ENCODE results near the gene FAM181A. TPM values are rescaled to one million over a fixed set of nuclear protein-coding genes. Genes with fewer than 3 reads are reported as not detected.

FAM181A gene
- total and polyA plus RNA-seq, 4 donors: 1.9 to 4.0 (median 3.3) TPM

DNA sequence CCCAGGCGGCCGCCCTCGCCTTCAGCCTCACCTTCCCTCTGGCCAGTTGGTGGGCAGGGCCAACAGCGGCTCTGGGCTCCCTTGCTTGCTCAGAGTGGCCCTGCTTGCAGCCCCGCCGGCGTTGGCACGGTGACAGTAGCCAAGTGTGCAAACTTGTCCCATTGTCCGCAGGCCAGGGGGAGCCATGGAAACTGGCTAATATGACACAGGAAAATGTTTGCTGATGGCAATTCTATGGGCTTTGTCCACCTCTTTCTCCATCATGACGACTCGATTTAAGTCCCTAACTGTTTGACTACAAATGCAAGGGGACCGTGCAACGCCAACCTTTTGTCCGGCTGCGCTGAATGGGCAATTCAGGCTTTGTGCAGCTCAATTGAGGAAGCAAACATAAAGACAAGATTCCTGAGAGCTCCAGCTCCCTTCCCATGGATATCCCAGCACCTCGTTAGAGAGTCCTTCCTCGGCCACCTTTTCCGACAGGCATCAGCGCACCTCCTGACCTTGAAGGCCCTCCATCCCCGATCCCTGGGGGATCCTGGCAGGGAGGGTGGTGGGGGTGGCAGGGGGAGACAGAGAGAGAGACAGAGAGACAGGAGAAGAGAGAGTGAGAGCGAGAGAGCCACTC lies 785 bp upstream of the FAM181A start:
- TF ChIP-seq, protein P1, sequence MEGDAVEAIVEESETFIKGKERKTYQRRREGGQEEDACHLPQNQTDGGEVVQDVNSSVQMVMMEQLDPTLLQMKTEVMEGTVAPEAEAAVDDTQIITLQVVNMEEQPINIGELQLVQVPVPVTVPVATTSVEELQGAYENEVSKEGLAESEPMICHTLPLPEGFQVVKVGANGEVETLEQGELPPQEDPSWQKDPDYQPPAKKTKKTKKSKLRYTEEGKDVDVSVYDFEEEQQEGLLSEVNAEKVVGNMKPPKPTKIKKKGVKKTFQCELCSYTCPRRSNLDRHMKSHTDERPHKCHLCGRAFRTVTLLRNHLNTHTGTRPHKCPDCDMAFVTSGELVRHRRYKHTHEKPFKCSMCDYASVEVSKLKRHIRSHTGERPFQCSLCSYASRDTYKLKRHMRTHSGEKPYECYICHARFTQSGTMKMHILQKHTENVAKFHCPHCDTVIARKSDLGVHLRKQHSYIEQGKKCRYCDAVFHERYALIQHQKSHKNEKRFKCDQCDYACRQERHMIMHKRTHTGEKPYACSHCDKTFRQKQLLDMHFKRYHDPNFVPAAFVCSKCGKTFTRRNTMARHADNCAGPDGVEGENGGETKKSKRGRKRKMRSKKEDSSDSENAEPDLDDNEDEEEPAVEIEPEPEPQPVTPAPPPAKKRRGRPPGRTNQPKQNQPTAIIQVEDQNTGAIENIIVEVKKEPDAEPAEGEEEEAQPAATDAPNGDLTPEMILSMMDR (IDR thresholded peaks at IDR 0.05; ENCODE audit: control extremely low read depth, extremely low read depth): no peak
- DNase-seq (peak; percentile 24 to 44 (median 38)), ATAC-seq (ENCODE audit: insufficient read depth, low FRiP score) (no peak)
- WGBS, 2 donors: 83 to 89% methylated on average over 19 to 21 of the region's 21 CpGs
- Histone ChIP-seq H3K9ac (ENCODE audit: insufficient read depth in 1 of 2, low read length in 2 of 2) (no peak overlapping the region), H3K4me3 (no peak overlapping the region), H3K4me1 (ENCODE audit: control insufficient read depth in 5 of 5, insufficient read depth in 5 of 5, low read length in 5 of 5) (peaks cover 0 to 7% (median 0%) of the 10 kb centered on the region in 5 donors), H3K9me3 (ENCODE audit: control insufficient read depth in 4 of 4, insufficient read depth in 3 of 4, low read length in 3 of 4) (no peaks in the 10 kb centered on the region), H3K36me3 (ENCODE audit: control insufficient read depth in 4 of 4, insufficient read depth in 4 of 4, low read length in 4 of 4) (no peaks in the 10 kb centered on the region), H3K27me3 (ENCODE audit: control insufficient read depth in 3 of 3, insufficient read depth in 3 of 3, low read length in 2 of 3) (no peaks in the 10 kb centered on the region), H3K27ac (ENCODE audit: low read depth in 1 of 2, low read length in 1 of 2) (no peak overlapping the region)

DNA sequence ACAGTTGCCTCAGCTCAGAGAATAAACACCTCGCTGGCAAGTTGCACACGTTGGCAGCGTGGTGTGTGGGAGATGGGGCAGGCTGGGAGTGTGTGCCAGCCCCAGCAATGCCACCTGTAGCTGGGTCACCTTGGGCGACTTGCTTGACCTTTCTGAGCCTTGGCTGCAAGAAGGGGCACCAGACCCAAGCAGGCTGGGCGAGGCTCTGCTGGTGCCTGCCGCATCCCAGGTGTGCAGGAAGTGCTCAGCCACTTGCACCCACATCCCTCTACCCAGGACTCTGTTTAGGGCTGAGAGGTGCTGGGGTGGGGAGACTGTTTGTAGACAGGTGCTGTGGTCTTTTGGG lies 629 bp downstream of the FAM181A start:
- no peaks in the 10 kb centered on the region for H3K27me3 ChIP-seq (ENCODE audit: control insufficient read depth in 3 of 3, insufficient read depth in 3 of 3, low read length in 2 of 3)
- H3K4me1 ChIP-seq (ENCODE audit: control insufficient read depth in 5 of 5, insufficient read depth in 5 of 5, low read length in 5 of 5): peaks cover 0 to 7% (median 0%) of the 10 kb centered on the region in 5 donors
- 52 to 54% methylated on average over 6 of the region's 6 CpGs for WGBS, 2 donors
- no peak overlapping the region for H3K27ac ChIP-seq (ENCODE audit: low read depth in 1 of 2, low read length in 1 of 2)
- H3K36me3 ChIP-seq (ENCODE audit: control insufficient read depth in 4 of 4, insufficient read depth in 4 of 4, low read length in 4 of 4): no peaks in the 10 kb centered on the region
- ATAC-seq (ENCODE audit: insufficient read depth, low FRiP score) (no peak), DNase-seq (no peak)
- no peak overlapping the region for H3K9ac ChIP-seq (ENCODE audit: insufficient read depth in 1 of 2, low read length in 2 of 2)
- no peaks in the 10 kb centered on the region for H3K9me3 ChIP-seq (ENCODE audit: control insufficient read depth in 4 of 4, insufficient read depth in 3 of 4, low read length in 3 of 4)
- H3K4me3 ChIP-seq: no peak overlapping the region
- TF ChIP-seq, protein P1 (IDR thresholded peaks at IDR 0.05; ENCODE audit: control extremely low read depth, extremely low read depth): no peak

DNA sequence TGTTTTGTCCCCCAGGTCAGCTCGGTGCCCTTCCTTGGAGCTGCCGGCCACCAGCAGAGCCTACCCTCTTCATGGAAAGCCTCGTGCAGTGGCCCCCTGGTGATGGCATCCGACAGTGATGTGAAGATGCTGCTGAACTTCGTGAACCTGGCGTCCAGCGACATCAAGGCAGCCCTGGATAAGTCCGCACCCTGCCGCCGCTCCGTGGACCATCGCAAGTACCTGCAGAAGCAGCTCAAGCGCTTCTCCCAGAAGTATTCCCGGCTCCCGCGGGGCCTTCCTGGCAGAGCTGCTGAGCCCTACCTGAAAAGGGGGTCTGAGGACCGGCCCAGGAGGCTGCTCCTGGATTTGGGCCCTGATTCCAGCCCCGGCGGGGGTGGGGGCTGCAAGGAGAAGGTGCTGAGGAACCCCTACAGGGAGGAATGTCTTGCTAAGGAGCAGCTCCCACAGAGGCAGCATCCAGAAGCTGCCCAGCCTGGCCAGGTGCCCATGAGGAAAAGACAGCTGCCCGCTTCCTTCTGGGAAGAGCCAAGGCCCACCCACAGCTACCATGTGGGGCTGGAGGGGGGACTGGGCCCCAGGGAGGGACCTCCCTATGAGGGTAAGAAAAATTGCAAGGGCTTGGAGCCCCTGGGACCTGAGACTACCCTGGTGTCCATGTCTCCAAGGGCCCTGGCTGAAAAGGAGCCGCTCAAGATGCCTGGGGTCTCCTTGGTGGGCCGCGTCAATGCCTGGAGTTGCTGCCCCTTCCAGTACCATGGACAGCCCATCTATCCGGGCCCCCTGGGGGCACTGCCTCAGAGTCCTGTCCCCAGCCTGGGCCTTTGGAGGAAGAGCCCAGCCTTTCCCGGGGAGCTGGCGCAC lies 1.3 kb downstream of the FAM181A start:
- peaks cover 0 to 7% (median 0%) of the 10 kb centered on the region in 5 donors for H3K4me1 ChIP-seq (ENCODE audit: control insufficient read depth in 5 of 5, insufficient read depth in 5 of 5, low read length in 5 of 5)
- ATAC-seq (ENCODE audit: insufficient read depth, low FRiP score): no peak
- H3K9ac ChIP-seq (ENCODE audit: insufficient read depth in 1 of 2, low read length in 2 of 2): no peak overlapping the region
- TF ChIP-seq, protein P1 (IDR thresholded peaks at IDR 0.05; ENCODE audit: control extremely low read depth, extremely low read depth): no peak
- H3K36me3 ChIP-seq (ENCODE audit: control insufficient read depth in 4 of 4, insufficient read depth in 4 of 4, low read length in 4 of 4): no peaks in the 10 kb centered on the region
- WGBS, 2 donors: 89 to 90% methylated on average over 26 of the region's 26 CpGs
- H3K4me3 ChIP-seq: no peak overlapping the region
- H3K27ac ChIP-seq (ENCODE audit: low read depth in 1 of 2, low read length in 1 of 2): no peak overlapping the region
- no peaks in the 10 kb centered on the region for H3K9me3 ChIP-seq (ENCODE audit: control insufficient read depth in 4 of 4, insufficient read depth in 3 of 4, low read length in 3 of 4)
- no peaks in the 10 kb centered on the region for H3K27me3 ChIP-seq (ENCODE audit: control insufficient read depth in 3 of 3, insufficient read depth in 3 of 3, low read length in 2 of 3)
- DNase-seq: no peak
